Measurements from ENCODE around the gene METTL3.
"Not testable (repeated sequence)": the region's sequence is repeated elsewhere in the genome, so short reads cannot be mapped to it uniquely, and the experiment has no call there.

METTL3 gene

DNA sequence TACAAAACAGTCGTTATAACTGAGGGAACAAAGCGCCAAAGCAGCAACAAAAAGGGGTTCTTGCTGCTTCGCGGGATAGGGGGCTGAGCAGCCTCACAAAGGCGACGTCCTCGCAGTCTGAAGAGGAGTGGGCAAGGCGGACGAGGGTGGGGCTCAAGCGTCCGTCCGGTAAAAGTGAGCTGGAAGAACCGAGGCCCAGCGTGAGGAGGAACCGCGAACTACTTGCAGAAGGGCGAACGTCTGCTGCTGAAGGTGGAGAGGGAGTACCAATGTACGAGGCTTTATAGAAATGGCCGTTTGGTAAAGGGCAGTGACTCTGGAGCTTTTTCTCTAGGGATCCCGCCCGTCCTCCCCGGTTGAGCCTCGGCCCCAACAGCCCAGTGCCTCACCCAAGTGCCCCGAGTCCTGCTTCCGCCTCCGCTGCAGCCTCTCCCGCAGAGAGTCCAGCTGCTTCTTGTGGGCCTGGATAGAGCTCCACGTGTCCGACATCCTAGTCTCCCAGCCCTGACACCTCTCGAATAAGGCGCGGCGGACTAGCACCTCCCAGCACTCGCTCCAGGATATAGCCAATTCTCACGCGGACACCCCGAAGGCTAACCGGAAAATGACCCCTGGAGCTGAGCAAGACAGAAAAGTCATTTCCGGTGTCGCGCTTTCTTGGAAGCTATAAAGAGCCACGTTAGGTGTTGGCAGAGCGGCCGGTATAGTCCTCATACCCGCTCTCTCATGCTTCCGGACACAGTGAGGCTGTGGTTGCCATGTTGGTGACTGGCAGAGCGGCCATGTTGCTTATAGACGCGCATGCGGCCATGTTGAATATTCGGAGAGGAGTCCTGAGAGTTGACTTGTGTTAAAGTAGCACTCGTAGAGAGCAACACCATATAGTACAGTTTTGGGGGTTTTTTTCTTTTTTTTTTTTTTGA, at the start of gene METTL3:
Gene METTL3, minus strand, starts transcription at position 606 of the 923 bp plus-strand sequence. Its CDS starts 117 bp downstream, at position 489.
- peak; percentile 98 for DNase-seq (ENCODE audit: low read depth, low spot score)

DNA sequence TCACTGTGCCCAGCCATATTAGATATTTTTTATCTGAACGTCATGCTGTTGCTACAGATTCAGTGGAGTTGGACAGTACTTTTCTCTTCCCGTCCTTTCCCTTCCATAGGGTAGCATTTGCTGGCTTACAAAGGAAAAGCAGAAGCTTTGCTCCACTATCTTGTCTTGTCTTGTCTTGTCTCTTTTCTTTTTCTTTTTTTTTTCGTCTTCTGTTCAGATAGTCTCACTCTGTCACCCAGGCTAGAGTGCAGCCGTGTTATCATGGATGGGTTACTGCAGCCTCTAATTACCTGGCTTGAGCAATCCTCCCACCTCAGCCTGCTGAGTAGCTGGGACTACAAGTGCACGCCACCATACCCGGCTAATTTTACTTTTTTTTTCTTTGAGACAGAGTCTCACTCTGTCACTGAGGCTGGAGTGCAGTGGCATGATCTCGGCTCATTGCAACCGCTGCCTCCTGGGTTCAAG, 47.6 kb upstream of the METTL3 start:
- DNase-seq (ENCODE audit: low read depth, low spot score), result no peak

- peak; percentile 94 for DNase-seq (ENCODE audit: low read depth, low spot score)
Observed at GRCh38 chr14:21557084-21557901, 46.2 kb upstream of the METTL3 start.

DNA sequence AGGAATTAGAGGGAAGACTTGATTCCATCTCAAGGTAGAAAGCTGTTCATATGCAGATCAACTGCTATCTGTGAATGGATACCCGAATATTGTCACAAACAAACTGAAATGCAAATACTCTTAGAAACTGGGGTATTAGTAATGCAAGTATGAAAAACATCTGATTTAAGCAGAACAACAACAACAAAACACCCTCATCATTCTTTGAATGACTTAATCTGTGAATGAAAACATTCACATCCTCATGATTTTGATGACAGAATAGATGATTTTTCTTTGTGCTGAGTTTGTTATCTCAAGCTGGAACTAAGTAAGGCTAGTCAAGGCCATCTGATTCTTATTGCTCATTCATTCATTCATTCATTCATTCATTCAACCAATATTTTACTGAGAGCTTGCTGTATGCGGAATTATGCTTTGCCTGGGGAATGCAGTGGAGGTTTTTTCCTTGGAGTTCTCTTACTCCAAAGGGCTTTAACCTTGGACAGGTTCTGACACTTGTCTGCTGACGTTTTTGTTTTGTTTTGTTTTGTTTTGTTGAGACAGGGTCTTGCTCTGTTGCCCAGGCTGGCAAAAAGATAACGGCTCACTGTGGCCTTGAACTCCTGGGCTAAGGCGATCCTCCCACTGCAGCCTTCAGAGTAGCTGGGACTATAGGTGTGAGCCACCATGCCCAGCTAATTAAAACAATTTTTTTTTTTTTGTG, 45.4 kb upstream of the METTL3 start:
- DNase-seq (ENCODE audit: low read depth, low spot score), result no peak

GRCh38 chr14:21553266-21553665, 42.1 kb upstream of the METTL3 start:
- no peak for DNase-seq (ENCODE audit: low read depth, low spot score)

DNA sequence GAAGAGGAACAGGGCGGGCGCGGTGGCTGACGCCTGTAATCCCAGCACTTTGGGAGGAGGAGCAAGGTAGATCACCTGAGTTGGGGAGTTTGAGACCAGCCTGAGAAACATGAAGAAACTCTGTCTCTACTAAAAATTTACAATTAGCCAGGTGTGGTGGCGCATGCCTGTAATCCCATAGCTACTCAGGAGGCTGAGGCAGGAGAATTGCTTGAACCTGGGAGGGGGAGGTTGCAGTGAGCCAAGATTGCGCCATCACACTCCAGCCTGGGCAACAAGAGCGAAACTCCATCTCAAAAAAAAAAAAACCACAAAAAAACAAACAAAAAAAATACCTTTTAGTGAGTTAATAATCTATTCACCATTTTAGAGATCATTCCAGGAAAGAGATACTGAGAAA, 33.4 kb upstream of the METTL3 start:
- not testable (repeated sequence) for DNase-seq (ENCODE audit: low read depth, low spot score)

GRCh38 chr14:21543963-21544362, 32.8 kb upstream of the METTL3 start:
- no peak for DNase-seq (ENCODE audit: low read depth, low spot score)

- DNase-seq (ENCODE audit: low read depth, low spot score), result peak; percentile 55
Observed at GRCh38 chr14:21543521-21543960, 32.4 kb upstream of the METTL3 start.

DNA sequence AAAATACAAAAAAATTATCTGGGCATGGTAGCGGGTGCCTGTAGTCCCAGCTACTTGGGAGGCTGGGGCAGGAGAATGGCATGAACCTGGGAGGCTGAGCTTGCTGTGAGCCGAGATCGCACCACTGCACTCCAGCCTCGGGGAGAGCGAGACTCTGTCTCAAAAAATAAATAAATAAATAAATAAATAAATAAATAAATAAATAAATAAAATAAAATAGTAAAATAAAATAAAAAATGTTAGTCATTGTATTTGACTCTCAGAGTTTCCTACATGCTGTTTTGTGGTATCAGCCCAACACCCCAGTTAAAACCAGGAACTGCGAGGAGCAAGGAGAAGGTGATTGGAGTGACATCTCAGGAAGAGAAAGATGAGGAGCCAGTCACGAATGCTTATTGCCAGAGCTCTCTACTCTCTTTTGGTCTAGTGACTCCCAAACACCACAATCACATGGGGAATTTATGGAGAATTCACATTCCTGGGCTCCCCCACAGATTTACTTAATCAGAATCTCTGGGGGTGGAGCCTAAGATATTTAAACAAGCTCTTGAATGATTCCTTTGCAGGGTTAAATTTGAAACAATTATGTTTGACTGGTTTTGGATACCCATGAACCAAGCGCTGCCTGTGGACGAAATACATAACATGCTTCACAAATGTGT, 30.4 kb upstream of the METTL3 start:
- no peak for DNase-seq (ENCODE audit: low read depth, low spot score)

- DNase-seq (ENCODE audit: low read depth, low spot score), result no peak
Observed at GRCh38 chr14:21539189-21539940, 28.2 kb upstream of the METTL3 start.

- peak; percentile 27 for DNase-seq (ENCODE audit: low read depth, low spot score)
Observed at GRCh38 chr14:21537090-21537424, 25.9 kb upstream of the METTL3 start.

DNA sequence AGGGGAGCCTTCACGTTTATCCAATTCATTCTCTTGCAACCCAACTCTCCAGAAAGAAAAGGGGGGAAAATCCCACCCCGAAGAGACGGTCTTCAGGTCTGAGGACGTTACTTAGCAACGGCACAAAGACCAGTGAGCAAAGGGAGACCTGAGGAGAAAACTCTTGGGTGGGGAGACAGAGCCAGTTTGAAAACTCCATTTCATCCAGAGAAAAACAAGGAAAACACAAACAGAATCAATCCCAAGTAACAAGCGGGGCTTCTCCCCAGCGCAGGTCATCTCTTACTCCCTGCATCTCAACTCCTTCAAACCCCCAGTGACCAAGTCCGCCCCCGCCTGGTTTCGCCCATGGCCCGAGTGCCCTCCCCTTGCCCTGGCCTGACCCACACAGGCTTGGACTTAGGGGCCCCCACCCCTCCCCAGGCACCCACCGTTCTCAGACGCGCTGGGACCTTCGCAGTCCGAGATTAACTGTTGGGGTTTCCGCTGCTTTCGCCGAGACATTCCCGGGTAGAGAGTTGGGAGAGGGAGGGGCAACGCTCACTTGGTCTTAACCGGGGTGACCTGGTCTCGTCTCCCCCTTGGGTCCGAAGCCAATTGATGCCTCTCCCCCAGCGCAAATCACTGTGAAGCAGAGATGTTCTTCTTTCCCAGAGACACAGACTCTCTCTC, 25.4 kb upstream of the METTL3 start:
- DNase-seq (ENCODE audit: low read depth, low spot score), result peak; percentile 44

DNA sequence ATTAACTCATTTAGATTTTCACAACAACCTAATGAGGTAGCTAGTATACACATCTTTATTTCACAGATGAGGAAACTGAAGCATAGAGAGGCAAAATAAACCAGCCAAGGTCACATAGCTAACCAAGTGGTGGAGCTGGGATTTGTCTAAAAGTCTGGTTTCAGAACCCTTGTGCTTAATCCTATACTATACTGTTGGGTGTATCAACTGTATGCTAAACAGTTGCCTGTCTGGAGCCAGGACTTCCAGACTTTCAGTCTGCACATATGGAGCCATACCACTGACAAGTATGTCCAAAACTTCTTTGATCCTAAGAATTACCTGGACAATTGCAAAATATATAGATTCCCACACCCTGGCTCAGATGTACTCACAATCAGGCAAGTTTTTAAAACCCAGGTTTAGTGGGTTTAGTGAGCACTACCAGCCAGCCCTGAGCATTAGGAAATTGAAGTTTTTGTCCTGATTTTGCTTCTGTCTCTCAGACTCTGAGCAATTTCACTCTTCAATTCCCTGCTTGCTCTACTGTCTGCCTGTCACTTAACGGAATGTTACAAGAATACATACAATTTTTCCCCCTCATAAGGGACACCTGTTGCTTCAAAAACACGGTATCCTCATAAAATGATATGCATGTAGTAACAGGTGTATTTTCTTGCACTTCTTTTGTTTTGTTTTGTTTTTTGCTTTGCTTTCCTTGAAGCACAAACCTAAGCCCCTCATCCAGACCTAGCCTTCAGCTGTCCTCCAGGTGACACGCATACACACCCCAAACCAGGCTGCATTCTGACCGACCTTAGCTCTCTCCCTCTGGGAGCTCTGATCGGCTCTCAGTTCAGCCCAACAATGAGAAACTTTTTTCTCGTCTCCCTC, 24.6 kb upstream of the METTL3 start:
- DNase-seq (ENCODE audit: low read depth, low spot score), result no peak

DNA sequence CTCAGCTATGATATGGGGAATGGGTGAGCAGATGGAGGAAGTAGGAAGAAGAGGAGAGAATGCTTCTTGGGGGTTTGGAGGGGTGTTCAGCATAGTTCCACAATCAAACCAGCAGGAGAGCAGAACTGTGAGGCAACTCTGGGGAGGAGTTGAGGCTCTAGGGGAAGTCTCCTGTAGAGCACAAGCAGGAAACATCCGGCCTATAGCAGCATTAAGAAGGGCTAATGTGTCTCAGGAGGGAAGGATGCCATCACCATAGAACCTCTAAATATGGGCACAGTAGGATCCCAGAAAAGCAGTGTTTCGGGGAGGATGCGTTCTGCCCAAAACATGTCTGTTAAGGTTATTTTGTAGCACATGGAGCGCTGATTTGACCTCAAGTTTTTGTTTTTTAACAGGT, 23.4 kb upstream of the METTL3 start:
- DNase-seq (ENCODE audit: low read depth, low spot score), result peak; percentile 75

DNA sequence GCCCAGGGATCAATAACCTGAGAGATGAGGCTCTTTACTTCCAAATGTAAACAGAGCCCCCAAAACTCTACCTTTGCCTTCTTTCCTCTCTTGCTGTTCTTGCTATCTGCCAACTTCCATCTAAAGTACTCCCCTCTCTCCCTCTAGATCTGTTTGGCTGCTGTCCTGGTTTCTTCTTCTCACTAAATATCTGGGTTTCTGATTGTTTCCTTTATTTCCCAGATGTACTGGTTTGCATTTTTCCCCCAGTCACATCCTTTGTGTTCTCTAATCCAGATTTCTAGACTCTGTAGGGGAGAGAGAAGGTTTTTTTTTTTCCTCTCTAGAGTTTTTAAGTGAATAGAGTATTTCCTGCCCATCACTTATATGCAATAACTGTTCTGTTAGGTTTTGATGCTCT, 22.2 kb upstream of the METTL3 start:
- no peak for DNase-seq (ENCODE audit: low read depth, low spot score)

GRCh38 chr14:21529515-21529914, 18.4 kb upstream of the METTL3 start:
- DNase-seq (ENCODE audit: low read depth, low spot score), result no peak

DNA sequence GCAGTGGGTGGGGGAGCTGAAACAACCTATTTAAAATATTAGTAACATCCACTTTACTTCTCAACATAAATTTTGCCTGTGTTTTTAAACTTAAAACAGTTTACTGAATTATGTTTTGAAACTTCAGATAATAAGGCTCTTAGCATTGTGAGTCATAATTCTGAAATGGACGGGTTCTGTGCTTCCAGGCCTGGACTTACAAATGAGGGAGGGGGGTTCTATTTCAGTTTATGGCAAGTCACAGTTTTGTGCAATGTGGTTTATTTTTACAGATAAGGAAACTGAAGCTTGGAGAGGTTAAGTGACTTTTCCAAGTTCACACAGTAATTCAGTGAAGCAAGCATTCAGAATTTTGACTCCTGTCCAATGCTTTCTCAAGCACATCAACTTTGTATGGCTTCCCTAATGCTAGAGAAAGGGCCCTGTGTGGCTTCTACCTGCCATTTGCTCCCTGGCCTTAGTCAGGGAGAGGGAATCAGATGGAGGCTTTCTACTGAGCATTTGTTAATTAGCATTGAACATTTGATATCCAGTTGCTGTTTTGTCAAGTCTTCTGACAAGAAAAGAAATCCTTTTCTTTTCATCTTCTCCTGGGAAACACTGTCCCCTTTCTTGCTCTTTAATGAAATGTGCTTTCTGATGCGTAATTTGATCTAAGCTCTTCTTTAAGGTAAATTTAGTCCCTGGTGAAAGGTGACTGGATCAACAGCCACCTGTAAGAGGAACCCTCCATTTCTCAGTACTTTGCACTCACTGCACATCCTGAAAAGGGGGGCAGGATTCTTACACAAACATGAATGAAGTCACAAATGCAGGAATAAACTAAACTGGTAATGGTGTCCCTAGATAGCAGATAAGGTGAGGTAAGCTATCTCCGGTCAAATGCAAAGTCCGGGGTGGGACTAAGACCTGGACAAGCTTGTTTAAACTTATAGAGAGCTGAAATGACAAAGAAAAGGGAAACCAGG, 17.5 kb upstream of the METTL3 start:
- no peak for DNase-seq (ENCODE audit: low read depth, low spot score)

GRCh38 chr14:21527318-21527679, 16.2 kb upstream of the METTL3 start:
- DNase-seq (ENCODE audit: low read depth, low spot score), result no peak

Measured in ELF-1 (cell line).